GM19025 (cell line): Measurements from ENCODE around the gene WDCP.
"Not testable (repeated sequence)": the region's sequence is repeated elsewhere in the genome, so short reads cannot be mapped to it uniquely, and the experiment has no call there.

Source experiments
- ATAC-seq: cut with Tn5 transposase; IDR thresholded peaks from one replicate; pipeline ENCODE4 v1.9.1; 2021; ENCODE audit warnings: mild to moderate bottlenecking, low read depth, moderate library complexity; ENCODE audit not compliant: unreplicated experiment

WDCP gene

GRCh38 chr2:24024018-24024417, 23.2 kb downstream of the WDCP start:
- ATAC-seq: no peak

GRCh38 chr2:24022975-24023575, 24.1 kb downstream of the WDCP start:
- no peak for ATAC-seq

- ATAC-seq: no peak
Observed at GRCh38 chr2:24022324-24022974, 24.7 kb downstream of the WDCP start.

- no peak for ATAC-seq
Observed at GRCh38 chr2:24021122-24021998, 25.8 kb downstream of the WDCP start.

GRCh38 chr2:24020244-24020643, 26.9 kb downstream of the WDCP start:
- no peak for ATAC-seq

GRCh38 chr2:24019729-24020128, 27.5 kb downstream of the WDCP start:
- no peak for ATAC-seq

- no peak for ATAC-seq
Observed at GRCh38 chr2:24018241-24018640, 28.9 kb downstream of the WDCP start.

- no peak for ATAC-seq
Observed at GRCh38 chr2:24017711-24018110, 29.5 kb downstream of the WDCP start.

GRCh38 chr2:24016853-24017703, 30.1 kb downstream of the WDCP start:
- no peak for ATAC-seq

- ATAC-seq: no peak
Observed at GRCh38 chr2:24016376-24016761, 30.8 kb downstream of the WDCP start.

GRCh38 chr2:24015562-24016375, 31.4 kb downstream of the WDCP start:
- no peak for ATAC-seq

- not testable (repeated sequence) for ATAC-seq
Observed at GRCh38 chr2:24014902-24015301, 32.3 kb downstream of the WDCP start.

- ATAC-seq: no peak
Observed at GRCh38 chr2:24012521-24013188, 34.5 kb downstream of the WDCP start.

- no peak for ATAC-seq
Observed at GRCh38 chr2:24011250-24012104, 35.7 kb downstream of the WDCP start.

GRCh38 chr2:24010477-24011249, 36.5 kb downstream of the WDCP start:
- ATAC-seq: no peak

GRCh38 chr2:24009680-24010476, 37.3 kb downstream of the WDCP start, which contains the start of gene MFSD2B:
Gene MFSD2B, plus strand, starts transcription at chr2:24010085. Its CDS starts 12 bp downstream, at chr2:24010097.
- ATAC-seq: no peak

GRCh38 chr2:24009367-24009679, 37.9 kb downstream of the WDCP start:
- no peak for ATAC-seq
